OCI-LY1 (cell line): ENCODE data around the gene TRPM4.

Source experiments
- H2AFZ ChIP-seq: fragments of 200-600 bp; sonication (generic), shearing (Covaris generic); 2 replicates; pipeline ENCODE4 v1.6.0; 2014; ENCODE audit warnings: antibody characterized with exemption, mild to moderate bottlenecking, low read length
- H3F3A ChIP-seq: fragments of 200-600 bp; sonication (generic), shearing (Covaris generic); 2 replicates; pipeline ENCODE4 v1.6.0; 2014; ENCODE audit warnings: mild to moderate bottlenecking, antibody characterized with exemption, low read length, moderate library complexity; ENCODE audit not compliant: insufficient read depth
- H3K27ac ChIP-seq: fragments of 200-600 bp; sonication (generic); 2 replicates; pipeline ENCODE4 v1.5.1; 2014; ENCODE audit warnings: low read length, mixed run types, mild to moderate bottlenecking, low read depth; ENCODE audit not compliant: poor library complexity, severe bottlenecking
- H3K27me3 ChIP-seq: fragments of 200-600 bp; sonication (generic); 2 replicates; pipeline ENCODE4 v1.6.0; 2014; ENCODE audit warnings: antibody characterized with exemption, mild to moderate bottlenecking, low read length, moderate library complexity; ENCODE audit not compliant: insufficient read depth
- H3K36me3 ChIP-seq: fragments of 200-600 bp; sonication (generic); 2 replicates; pipeline ENCODE4 v1.6.1; 2014; ENCODE audit warnings: mild to moderate bottlenecking, antibody characterized with exemption, low read length, moderate library complexity, mixed read lengths; ENCODE audit not compliant: insufficient read depth
- H3K4me1 ChIP-seq: fragments of 200-600 bp; sonication (generic); 2 replicates; pipeline ENCODE4 v1.5.1; 2014; ENCODE audit warnings: mild to moderate bottlenecking, low read length, moderate library complexity; ENCODE audit not compliant: insufficient read depth, severe bottlenecking
- H3K4me2 ChIP-seq: fragments of 200-600 bp; sonication (generic), shearing (Covaris generic); 2 replicates; pipeline ENCODE4 v1.6.1; 2014; ENCODE audit warnings: low read length
- H3K4me3 ChIP-seq: fragments of 200-600 bp; sonication (generic); 2 replicates; pipeline ENCODE4 v1.5.1; 2014; ENCODE audit warnings: low read length, low read depth, mild to moderate bottlenecking, mixed read lengths; ENCODE audit not compliant: poor library complexity, severe bottlenecking
- H3K79me2 ChIP-seq: fragments of 200-600 bp; shearing (Covaris generic); 2 replicates; pipeline ENCODE4 v1.6.1; 2016; ENCODE audit warnings: mixed run types, low read length, mixed read lengths; ENCODE audit not compliant: insufficient read depth
- H3K9ac ChIP-seq: fragments of 200-600 bp; sonication (generic), shearing (Covaris generic); 2 replicates; pipeline ENCODE4 v1.6.1; 2014; ENCODE audit warnings: mild to moderate bottlenecking, low read length, mixed read lengths
- H3K9me2 ChIP-seq: fragments of 200-600 bp; sonication (generic), shearing (Covaris generic); 2 replicates; pipeline ENCODE4 v1.6.1; 2014; ENCODE audit warnings: low read depth, mild to moderate bottlenecking, low read length, mixed read lengths
- H3K9me3 ChIP-seq: fragments of 200-600 bp; shearing (Covaris generic); 2 replicates; pipeline ENCODE4 v1.6.1; 2014; ENCODE audit warnings: low read length, mixed read lengths
- H4K20me1 ChIP-seq: fragments of 200-600 bp; sonication (generic), shearing (Covaris generic); 2 replicates; pipeline ENCODE4 v1.6.0; 2016; ENCODE audit warnings: mild to moderate bottlenecking, low read length; ENCODE audit not compliant: insufficient read depth
- CTCF ChIP-seq: fragments of 200-600 bp; sonication (generic), shearing (Covaris generic); IDR thresholded peaks from 2 replicates; pipeline ENCODE4 v1.5.1; 2017; ENCODE audit warnings: mild to moderate bottlenecking, antibody characterized with exemption, low read length, moderate library complexity, mixed read lengths
- EZH2 ChIP-seq: fragments of 200-600 bp; sonication (generic), shearing (Covaris generic); IDR thresholded peaks from 2 replicates; pipeline ENCODE4 v1.8.0; 2017; ENCODE audit warnings: borderline replicate concordance, mixed run types, mild to moderate bottlenecking, antibody characterized with exemption, low read length, moderate library complexity, mixed read lengths

TRPM4 gene

GRCh38 chr19:49213791-49214190, 56.2 kb downstream of the TRPM4 start:
- TF ChIP-seq EZH2 (no peak), CTCF (peak; percentile 42)
- Histone ChIP-seq H3K9ac (no peak overlapping the region), H3K27me3 (no peaks in the 10 kb centered on the region; the same call in 1 of the 2 replicates), H2AFZ (no peak overlapping the region), H3K36me3 (no peaks in the 10 kb centered on the region; the same call in 1 of the 2 replicates), H3K79me2 (no peaks in the 10 kb centered on the region), H3K9me3 (no peaks in the 10 kb centered on the region), H3K27ac (no peak overlapping the region), H3K9me2 (no peaks in the 10 kb centered on the region), H4K20me1 (no peaks in the 10 kb centered on the region), H3K4me1 (peaks cover 22% of the 10 kb centered on the region), H3K4me3 (no peak overlapping the region), H3F3A (no peaks in the 10 kb centered on the region), H3K4me2 (no peak overlapping the region)

GRCh38 chr19:49214701-49215100, 57.1 kb downstream of the TRPM4 start:
- H3K27ac ChIP-seq: no peak overlapping the region
- no peak for TF ChIP-seq EZH2
- TF ChIP-seq CTCF: peak; percentile 29
- no peak overlapping the region for H3K9ac ChIP-seq
- H3F3A ChIP-seq: no peaks in the 10 kb centered on the region
- no peaks in the 10 kb centered on the region for H3K79me2 ChIP-seq
- no peaks in the 10 kb centered on the region; the same call in 1 of the 2 replicates for H3K27me3 ChIP-seq
- H3K36me3 ChIP-seq: no peaks in the 10 kb centered on the region; the same call in 1 of the 2 replicates
- no peaks in the 10 kb centered on the region for H4K20me1 ChIP-seq
- peaks cover 22% of the 10 kb centered on the region for H3K4me1 ChIP-seq
- no peak overlapping the region for H3K4me3 ChIP-seq
- no peaks in the 10 kb centered on the region for H3K9me3 ChIP-seq
- H3K4me2 ChIP-seq: no peak overlapping the region
- no peak overlapping the region for H2AFZ ChIP-seq
- no peaks in the 10 kb centered on the region for H3K9me2 ChIP-seq

- no peaks in the 10 kb centered on the region for H3K79me2 ChIP-seq
- no peak overlapping the region for H2AFZ ChIP-seq
- no peak overlapping the region for H3K27ac ChIP-seq
- H3F3A ChIP-seq: no peaks in the 10 kb centered on the region
- H3K9me2 ChIP-seq: no peaks in the 10 kb centered on the region
- TF ChIP-seq CTCF: no peak
- no peaks in the 10 kb centered on the region for H3K9me3 ChIP-seq
- no peak overlapping the region for H3K4me3 ChIP-seq
- peaks cover 22% of the 10 kb centered on the region for H3K4me1 ChIP-seq
- H3K9ac ChIP-seq: no peak overlapping the region
- no peaks in the 10 kb centered on the region; the same call in 1 of the 2 replicates for H3K36me3 ChIP-seq
- no peaks in the 10 kb centered on the region for H4K20me1 ChIP-seq
- no peak overlapping the region for H3K4me2 ChIP-seq
- H3K27me3 ChIP-seq: no peaks in the 10 kb centered on the region; the same call in 1 of the 2 replicates
These were observed 58.5 kb downstream of the TRPM4 start for GRCh38 chr19:49216071-49216470.
